IMR-90 (cell line): ENCODE measurements around the gene ZNF550. TPM values are rescaled to one million over a fixed set of nuclear protein-coding genes. Genes with fewer than 3 reads are reported as not detected.
A peak's percentile ranks its signal among the peaks of the same experiment; 100 is the strongest.

Experiments used
- ATAC-seq: fragments of 200-7000 bp; cut with Tn5 transposase; 2 replicates; pipeline ENCODE4 v1.9.1; 2020; ENCODE audit warnings: low read depth, mild to moderate bottlenecking, moderate library complexity
- BruUV-seq: library from RNA; stranded (reverse); fragments of 400-500 nt; replicated peaks from 2 replicates; lab custom pipeline; 2021; lab: Mats Ljungman, UMichigan
- CTCF ChIA-PET: fragments of 300-600 bp; formaldehyde crosslinking; extraction: SDS; loops from one replicate; lab custom pipeline; 2021; ENCODE audit warnings: antibody characterized with exemption; lab: Yijun Ruan, JAX
- POLR2A ChIA-PET: fragments of 300-600 bp; sonication (Branson Sonifier 250); formaldehyde crosslinking; loops from one replicate; lab custom pipeline; 2022; ENCODE audit warnings: antibody characterized with exemption; ENCODE audit not compliant: unreplicated experiment; lab: Charles Lee
- DNase-seq: peaks from one replicate; pipeline ENCODE4 v3.0.0; 2013
- H2AFZ ChIP-seq: replicated peaks from 2 replicates; pipeline ENCODE3; 2013; ENCODE audit warnings: low read length, mild to moderate bottlenecking; ENCODE audit not compliant: poor library complexity
- H2AK5ac ChIP-seq: 2 replicates; pipeline ENCODE4 v1.6.1; 2013; ENCODE audit warnings: low read depth, low read length, inconsistent platforms
- H2AK9ac ChIP-seq: replicated peaks from 2 replicates; pipeline ENCODE3; 2013; ENCODE audit warnings: mild to moderate bottlenecking, low read depth, low read length, moderate library complexity; ENCODE audit not compliant: poor library complexity
- H2BK120ac ChIP-seq: 2 replicates; pipeline ENCODE4 v1.6.1; 2013; ENCODE audit warnings: low read depth, low read length, inconsistent platforms
- H2BK15ac ChIP-seq: 3 replicates; pipeline ENCODE4 v1.6.1; 2013; ENCODE audit warnings: low read depth, low read length, inconsistent platforms
- H2BK20ac ChIP-seq: 2 replicates; pipeline ENCODE4 v1.6.1; 2013; ENCODE audit warnings: low read depth, mild to moderate bottlenecking, inconsistent platforms, low read length, moderate library complexity
- H2BK5ac ChIP-seq: 2 replicates; pipeline ENCODE4 v1.6.1; 2013; ENCODE audit warnings: mild to moderate bottlenecking, low read depth, low read length, inconsistent platforms; ENCODE audit not compliant: poor library complexity, severe bottlenecking
- H3K14ac ChIP-seq: replicated peaks from 2 replicates; pipeline ENCODE4 v1.6.1; 2013; ENCODE audit warnings: low read depth, low read length, inconsistent platforms
- H3K18ac ChIP-seq: 2 replicates; pipeline ENCODE4 v1.6.1; 2013; ENCODE audit warnings: low read depth, low read length, control low read depth
- H3K23ac ChIP-seq: 2 replicates; pipeline ENCODE4 v1.6.1; 2013; ENCODE audit warnings: low read depth, low read length, inconsistent platforms
- H3K27ac ChIP-seq: 2 replicates; pipeline ENCODE4 v1.5.1; 2013; ENCODE audit warnings: mild to moderate bottlenecking, control low read depth, low read length; ENCODE audit not compliant: insufficient read depth
- H3K27me3 ChIP-seq: 2 replicates; pipeline ENCODE4 v1.6.1; 2013; ENCODE audit warnings: low read length; ENCODE audit not compliant: control insufficient read depth, insufficient read depth
- H3K36me3 ChIP-seq: 2 replicates; pipeline ENCODE4 v1.6.1; 2013; ENCODE audit warnings: low read length, mixed read lengths; ENCODE audit not compliant: control insufficient read depth, insufficient read depth
- H3K4ac ChIP-seq: 2 replicates; pipeline ENCODE4 v1.6.1; 2013; ENCODE audit warnings: low read depth, low read length, inconsistent platforms
- H3K4me1 ChIP-seq: 2 replicates; pipeline ENCODE4 v1.6.1; 2013; ENCODE audit warnings: low read length, mixed read lengths; ENCODE audit not compliant: control insufficient read depth, insufficient read depth
- H3K4me2 ChIP-seq: 2 replicates; pipeline ENCODE4 v1.6.1; 2013; ENCODE audit warnings: low read depth, mild to moderate bottlenecking, control low read depth, low read length, moderate library complexity
- H3K4me3 ChIP-seq: 2 replicates; pipeline ENCODE4 v1.5.1; 2013; ENCODE audit warnings: low read depth, mild to moderate bottlenecking, control low read depth, low read length, moderate library complexity; ENCODE audit not compliant: insufficient read depth
- H3K56ac ChIP-seq: 2 replicates; pipeline ENCODE4 v1.6.1; 2013; ENCODE audit warnings: low read length, inconsistent platforms; ENCODE audit not compliant: insufficient read depth; ENCODE audit errors: extremely low read depth
- H3K79me1 ChIP-seq, 2 experiments: 2 replicates each; pipeline ENCODE4 v1.6.1; 2013; ENCODE audit warnings: low read length in 2 of 2, inconsistent platforms in 1 of 2, low read depth in 1 of 2
- H3K9ac ChIP-seq: 2 replicates; pipeline ENCODE4 v1.6.1; 2013; ENCODE audit warnings: low read depth, low read length, control low read depth
- H3K9me1 ChIP-seq: 2 replicates; pipeline ENCODE4 v1.6.1; 2013; ENCODE audit warnings: low read length, inconsistent platforms; ENCODE audit not compliant: insufficient read depth
- H3K9me3 ChIP-seq: 2 replicates; pipeline ENCODE4 v1.6.1; 2013; ENCODE audit warnings: low read length; ENCODE audit not compliant: control insufficient read depth, insufficient read depth
- H4K20me1 ChIP-seq: 2 replicates; pipeline ENCODE4 v1.6.1; 2013; ENCODE audit warnings: low read length, inconsistent platforms; ENCODE audit not compliant: insufficient read depth
- H4K5ac ChIP-seq: 2 replicates; pipeline ENCODE4 v1.6.1; 2013; ENCODE audit warnings: mild to moderate bottlenecking, low read depth, low read length, control low read depth
- H4K8ac ChIP-seq, 2 experiments: 2 replicates each; pipeline ENCODE4 v1.6.1; 2013; ENCODE audit warnings: low read depth in 2 of 2, low read length in 2 of 2, control low read depth in 1 of 2, inconsistent platforms in 1 of 2
- H4K91ac ChIP-seq: 2 replicates; pipeline ENCODE4 v1.6.1; 2013; ENCODE audit warnings: low read depth, low read length, inconsistent platforms; ENCODE audit not compliant: insufficient read depth
- MAZ ChIP-seq: IDR thresholded peaks from 2 replicates; pipeline ENCODE4 v1.6.1; 2012; ENCODE audit warnings: low read depth, mild to moderate bottlenecking, low read length, improper control_type of control experiment, moderate library complexity, borderline replicate concordance
- MXI1 ChIP-seq: IDR thresholded peaks from 2 replicates; pipeline ENCODE4 v1.6.1; 2012; ENCODE audit warnings: low read depth, mild to moderate bottlenecking, low read length, moderate library complexity, borderline replicate concordance
- WGBS, 2 experiments: methylation state at CpG; one replicate each; pipeline versions ENCODE4 v1.1.5 to v1.1.7; 2013; ENCODE audit warnings: missing lambda C conversion rate in 2 of 2; ENCODE audit not compliant: insufficient read length in 1 of 2; ENCODE audit errors: extremely low coverage in 2 of 2; 5-methylcytosine and 5-hydroxymethylcytosine counted together
- dilution Hi-C: fragments of 300-500 bp; cut with HindIII; formaldehyde crosslinking; loops from one replicate; pipeline ENCODE4 v1.14.3; 2018; ENCODE audit warnings: low sequenced_read_pairs; ENCODE audit not compliant: unreplicated experiment
- in situ Hi-C: fragments of 300-500 bp; cut with MboI; formaldehyde crosslinking; loops from 3 replicates; pipeline ENCODE4 v1.14.3; 2019; ENCODE audit warnings: low sequenced_read_pairs, inconsistent platforms, mixed read lengths
- intact Hi-C: fragments of 100-400 bp; cut with micrococcal nuclease; formaldehyde crosslinking; loops from 2 replicates; pipeline ENCODE4 v1.10.0; 2022
- polyA plus RNA-seq, 3 experiments: library from polyadenylated mRNA; depleted of rRNA; stranded (reverse); fragments of >200 nt; gene quantifications; 2 replicates each; pipeline ENCODE4 v1.2.3, GENCODE V29; 2012; ENCODE audit warnings: low replicate concordance in 1 of 3
- total RNA-seq: library from RNA; depleted of rRNA; stranded (reverse); fragments of >200 nt; gene quantifications from 2 replicates; pipeline ENCODE4 v1.2.3, GENCODE V29; 2012
- TF ChIP-seq, protein P1 (sequence below): fragments of 150-350 bp; IDR thresholded peaks from 2 replicates; pipeline ENCODE4 v1.6.1; 2017; ENCODE audit warnings: mild to moderate bottlenecking, antibody characterized with exemption, low read length, low read depth

ZNF550 gene
- total and polyA plus RNA-seq, 2 of the 4 experiments (the other 2 are of a cell fraction): 5.7 to 12.5 TPM

DNA sequence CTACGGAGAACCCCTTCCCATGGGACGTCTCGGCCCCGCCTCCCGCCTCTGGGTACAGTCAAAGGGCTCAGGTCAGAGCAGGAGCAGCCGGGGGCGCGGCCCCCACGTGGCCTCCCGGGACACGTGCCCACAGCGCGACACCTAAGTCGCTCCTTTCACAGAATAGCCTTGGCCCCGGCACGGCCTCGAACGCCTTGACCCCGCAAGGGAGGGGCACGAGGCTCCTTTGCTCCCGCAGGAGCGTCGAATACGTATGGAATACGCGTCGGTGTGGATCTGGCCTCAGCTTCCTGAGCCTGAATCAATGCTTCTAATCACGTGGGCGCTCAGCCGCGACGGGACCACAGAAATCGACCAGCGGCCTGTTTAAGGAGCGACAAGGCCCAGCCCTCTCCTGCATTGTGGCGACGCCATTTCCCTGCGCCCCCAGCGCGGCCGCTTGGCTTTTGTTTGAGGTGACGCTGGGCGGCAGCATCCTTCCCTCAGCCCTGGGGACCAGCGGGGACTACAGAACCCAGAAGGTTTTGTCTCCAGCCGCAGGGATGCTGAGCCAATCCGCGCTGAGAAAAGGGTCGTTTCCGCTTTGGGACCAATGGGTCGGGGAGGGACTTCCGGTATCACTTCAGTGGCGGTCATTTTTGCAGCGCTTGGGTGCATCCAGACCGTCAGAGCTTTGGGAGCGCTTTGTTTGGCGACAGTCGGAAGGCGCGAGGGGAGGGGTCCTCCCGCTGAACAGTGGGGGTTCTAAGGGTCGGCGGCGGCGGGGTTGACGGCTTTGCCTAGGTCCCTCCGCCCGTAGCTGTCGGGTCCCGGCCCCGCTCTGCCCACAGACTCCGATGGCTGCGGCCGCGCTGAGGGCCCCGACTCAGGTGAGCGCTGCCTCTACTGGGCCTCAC, 24.1 kb upstream of the ZNF550 start, which contains the start of gene ZIK1:
Gene ZIK1, plus strand, starts transcription at position 625 of the 896 bp plus-strand sequence. Its CDS starts 212 bp downstream, at position 837.
- H4K91ac ChIP-seq: peak within 1 kb of the TSS; percentile 50
- peaks cover 10% of the 10 kb centered on the region for H3K36me3 ChIP-seq
- no peaks in the 10 kb centered on the region; the same call in 1 of the 2 replicates for H3K9me1 ChIP-seq
- CTCF ChIA-PET: no interaction called here
- WGBS, 2 experiments: 2% methylated on average over 38 of the region's 76 CpGs; no CpG with 5 or more reads in 1 of the 2 experiments
- peak within 1 kb of the TSS; percentile 67 for H3K9ac ChIP-seq
- H2BK15ac ChIP-seq: peak within 1 kb of the TSS; percentile 15; the same call in 1 of the 3 replicates
- H4K20me1 ChIP-seq: 0 out of 2 replicates have a peak, but pooled peaks cover 3% of the 10 kb centered on the region
- H3K27ac ChIP-seq: peak within 1 kb of the TSS; percentile 72
- H3K23ac ChIP-seq: peak within 1 kb of the TSS; percentile 1; the same call in 1 of the 2 replicates
- peak within 1 kb of the TSS; percentile 7; the same call in 1 of the 2 replicates for H2AK5ac ChIP-seq
- TF ChIP-seq, protein P1, sequence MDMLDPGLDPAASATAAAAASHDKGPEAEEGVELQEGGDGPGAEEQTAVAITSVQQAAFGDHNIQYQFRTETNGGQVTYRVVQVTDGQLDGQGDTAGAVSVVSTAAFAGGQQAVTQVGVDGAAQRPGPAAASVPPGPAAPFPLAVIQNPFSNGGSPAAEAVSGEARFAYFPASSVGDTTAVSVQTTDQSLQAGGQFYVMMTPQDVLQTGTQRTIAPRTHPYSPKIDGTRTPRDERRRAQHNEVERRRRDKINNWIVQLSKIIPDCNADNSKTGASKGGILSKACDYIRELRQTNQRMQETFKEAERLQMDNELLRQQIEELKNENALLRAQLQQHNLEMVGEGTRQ: peak; percentile 74
- TF ChIP-seq MXI1 (no peak), MAZ (peak; percentile 25; the same call in 1 of the 2 replicates)
- H4K8ac ChIP-seq: peak within 1 kb of the TSS; percentile 84 to 98
- peak within 1 kb of the TSS; percentile 70 for H3K4me3 ChIP-seq
- H2BK120ac ChIP-seq: no peak within 1 kb of the TSS
- peak within 1 kb of the TSS; percentile 99 for H2AFZ ChIP-seq
- H3K4me1 ChIP-seq: peaks cover 4% of the 10 kb centered on the region
- peak within 1 kb of the TSS; percentile 97 for H4K5ac ChIP-seq
- peaks cover 18% of the 10 kb centered on the region for H3K9me3 ChIP-seq
- DNase-seq (peak; percentile 92), ATAC-seq (peak; percentile 91)
- H2BK5ac ChIP-seq: peak within 1 kb of the TSS; percentile 42
- no peak within 1 kb of the TSS for H2BK20ac ChIP-seq
- H3K18ac ChIP-seq: peak within 1 kb of the TSS; percentile 70
- no peaks in the 10 kb centered on the region for H3K27me3 ChIP-seq
- H3K56ac ChIP-seq: no peak within 1 kb of the TSS
- in situ Hi-C loops: no loop called here
- peak within 1 kb of the TSS; percentile 56 for H3K14ac ChIP-seq
- no TSS peak for BruUV-seq
- POLR2A ChIA-PET: interaction anchor here (0.5 kb wide), 1 partner anchor 29 kb away, joined by 3 read pairs; no protein-coding TSS in a partner anchor
- H3K4me2 ChIP-seq: peak within 1 kb of the TSS; percentile 88
- intact Hi-C loops: no loop called here
- dilution Hi-C loops: no loop called here
- H2AK9ac ChIP-seq: peak within 1 kb of the TSS; percentile 88
- H3K4ac ChIP-seq: peak within 1 kb of the TSS; percentile 72
- peaks cover 14 to 29% of the 10 kb centered on the region in 2 experiments for H3K79me1 ChIP-seq
